Fibroblast of peridontal ligament (primary cell): ENCODE data around the gene KIF1C.

ENCODE experiments used
- DNase-seq: peaks from one replicate; pipeline ENCODE4 v3.0.0-alpha.2; 2010; ENCODE audit errors: extremely low read depth

Gene KIF1C

DNA sequence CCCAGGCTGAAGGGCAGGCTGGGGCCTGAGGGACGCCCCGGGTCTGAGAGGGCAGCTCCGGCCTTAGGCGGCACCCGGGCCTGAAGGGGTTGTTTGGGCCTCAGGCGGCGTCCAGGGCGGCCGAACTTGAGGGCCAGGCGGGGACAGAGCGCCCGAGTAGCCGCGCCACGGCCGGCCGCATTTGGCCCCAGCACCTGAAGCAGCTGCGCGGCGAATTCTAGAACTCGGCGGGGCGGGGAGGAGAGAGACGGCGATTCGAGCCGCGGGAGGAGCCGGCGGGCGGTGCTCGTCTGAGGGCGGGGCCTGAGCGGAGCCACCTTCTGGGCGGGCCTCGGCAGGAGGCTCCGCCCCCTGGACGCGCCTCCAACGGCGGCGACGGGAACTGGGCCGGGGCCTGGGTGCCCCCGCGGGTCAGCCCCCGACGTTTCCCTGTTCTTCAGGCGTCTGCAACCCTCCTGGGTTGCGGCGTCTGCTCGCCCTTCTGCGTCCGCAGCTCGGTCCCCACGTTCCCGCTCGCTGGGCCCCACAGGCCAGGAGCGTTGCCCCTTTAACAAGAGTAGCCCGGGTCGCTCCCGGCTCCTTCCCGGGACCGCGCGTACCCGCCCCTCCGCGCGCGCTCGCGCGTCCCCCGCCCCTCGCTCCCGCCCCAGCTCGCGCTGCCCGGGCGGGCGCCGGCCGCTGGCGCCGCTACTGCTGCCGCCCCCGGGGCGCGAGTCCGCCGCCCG lies at the start of gene KIF1C, which contains the start of gene INCA1:
Gene KIF1C, plus strand, starts transcription at position 649 of the 725 bp plus-strand sequence. CDS start 2,297 bp downstream, outside the sequence.
Gene INCA1, minus strand, starts transcription at position 221 of the 725 bp plus-strand sequence. CDS start 3,085 bp downstream, outside the sequence.
- DNase-seq = peak; percentile 75

DNA sequence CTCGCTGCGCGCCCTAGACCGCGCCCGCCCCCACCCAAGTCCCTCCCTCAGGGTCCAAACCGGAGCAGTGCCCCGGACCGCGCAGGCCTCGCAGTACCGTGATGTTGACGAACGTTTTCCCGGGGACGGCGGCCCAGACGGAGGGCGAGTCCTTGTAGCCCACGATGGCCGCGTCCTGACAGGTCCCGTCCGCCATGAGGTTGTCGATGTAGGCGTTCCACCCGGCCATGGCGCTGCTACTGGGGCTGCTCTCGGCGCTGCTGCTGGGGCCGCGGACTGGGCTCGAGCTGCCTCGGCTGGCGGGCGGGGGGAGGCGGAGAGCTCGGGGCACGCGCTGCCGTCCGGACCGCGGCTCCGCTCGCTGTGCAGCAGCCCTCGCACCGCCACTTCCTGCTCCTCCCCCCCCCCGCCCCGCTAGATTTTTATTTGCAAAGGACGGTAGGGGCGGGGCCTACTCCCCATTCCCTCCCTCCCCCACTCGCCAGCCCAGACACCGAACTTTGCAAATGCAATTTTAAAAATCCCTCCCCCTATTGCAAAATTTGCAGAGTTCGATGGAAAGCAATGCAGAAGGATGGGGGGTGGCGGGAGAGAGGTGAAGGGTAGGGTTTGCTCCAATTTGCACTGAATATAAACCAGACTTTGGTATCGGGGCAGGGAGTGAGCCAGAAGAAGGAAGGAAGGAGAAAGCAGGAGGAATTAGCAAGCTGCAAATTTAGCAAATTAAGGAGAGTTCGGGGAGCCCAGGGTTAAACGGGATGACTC lies 49.4 kb upstream of the KIF1C start, which contains the start of gene PFN1:
Gene PFN1, minus strand, starts transcription at position 365 of the 765 bp plus-strand sequence. Its CDS starts 136 bp downstream, at position 229.
- DNase-seq = peak; percentile 93

DNA sequence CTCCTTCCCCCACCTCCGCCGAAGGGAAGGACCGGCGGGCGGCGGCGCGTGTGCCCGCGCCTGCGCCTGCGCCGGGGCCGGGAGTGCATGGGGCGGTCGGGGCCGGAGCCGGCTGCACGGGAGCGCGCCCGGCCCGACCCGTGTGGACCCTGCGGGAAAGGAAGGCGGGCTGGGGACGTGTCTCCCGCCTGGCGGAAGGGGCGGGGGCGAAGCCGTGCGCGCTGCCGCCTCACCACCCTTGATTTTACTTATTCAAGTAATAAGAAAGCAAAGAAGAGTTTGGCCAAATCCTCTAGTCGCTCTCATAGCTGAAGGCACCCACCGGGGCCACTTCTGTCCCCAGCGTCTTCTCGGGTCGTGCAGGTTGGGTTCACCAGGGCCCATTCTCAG lies 48.8 kb upstream of the KIF1C start:
- DNase-seq = no peak

DNA sequence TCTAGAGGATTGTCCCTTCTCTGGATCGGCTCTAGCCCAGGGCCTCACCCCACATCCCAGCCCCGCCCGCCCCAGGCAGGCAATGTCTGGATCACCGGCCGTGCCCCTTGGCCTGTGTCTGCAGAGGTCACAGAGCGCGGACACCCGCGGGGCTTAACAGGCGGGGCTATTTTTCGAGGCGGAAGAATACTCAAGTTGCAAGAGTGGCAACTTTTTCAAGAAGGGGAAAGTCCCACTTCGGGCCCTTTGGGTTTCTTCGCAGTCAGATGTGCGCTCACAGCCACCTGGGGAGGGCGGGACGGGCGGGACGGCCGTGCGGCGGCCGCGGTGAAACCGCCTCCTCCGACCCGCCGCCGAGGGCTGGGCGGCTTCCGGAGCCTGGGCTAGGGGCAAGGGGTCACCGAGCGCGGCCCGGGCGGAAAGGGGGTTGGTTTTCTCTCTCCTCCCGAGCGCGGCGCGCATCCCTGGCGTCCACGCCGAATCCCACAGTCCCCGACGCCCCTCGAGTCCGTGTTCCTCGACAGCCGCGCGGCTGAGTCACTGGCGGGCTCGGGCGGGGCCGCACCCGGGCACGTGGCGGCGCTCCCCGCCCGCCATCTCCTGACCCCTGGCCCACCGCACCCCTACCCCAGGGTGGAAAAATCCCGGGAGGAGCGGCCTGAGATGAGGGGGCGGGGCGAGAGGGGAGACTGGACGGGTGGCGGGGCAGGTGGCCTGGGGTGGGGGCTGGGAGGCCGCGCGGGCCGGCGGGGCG lies 48.3 kb upstream of the KIF1C start:
- DNase-seq = peak; percentile 48

DNA sequence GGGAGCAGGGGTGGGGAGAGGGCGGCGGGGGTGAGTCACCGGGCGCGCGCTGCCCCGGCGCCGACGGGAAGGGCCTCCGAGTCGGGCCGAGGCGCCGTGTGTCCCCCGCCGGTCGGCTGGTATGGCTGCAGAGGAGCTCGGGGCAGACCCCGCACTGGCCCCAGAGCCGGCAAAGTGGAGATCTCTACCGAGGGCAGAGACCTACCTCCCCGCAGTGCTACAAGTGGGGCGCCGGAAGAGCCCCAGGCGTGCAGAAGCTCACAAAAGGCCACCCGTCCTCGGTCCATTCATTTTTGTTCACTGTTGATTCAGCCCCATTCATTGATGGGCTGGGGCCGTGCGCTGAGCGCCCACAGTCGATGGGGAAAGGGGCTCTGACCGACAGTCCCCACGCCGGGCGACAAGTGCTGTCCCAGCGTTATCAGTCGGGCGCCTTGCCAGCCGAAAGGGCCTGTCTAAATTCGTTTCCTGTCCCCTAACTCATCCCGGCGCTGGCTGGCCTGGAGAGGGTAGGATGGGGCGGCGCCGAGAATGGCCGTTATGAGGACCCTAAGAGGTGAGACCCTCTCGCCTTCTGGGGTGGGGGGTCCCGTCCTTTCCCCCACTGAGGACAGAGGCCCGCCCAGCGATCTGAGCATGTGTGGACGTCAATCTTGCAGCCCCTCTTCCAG lies 47.5 kb upstream of the KIF1C start:
- no peak for DNase-seq

DNA sequence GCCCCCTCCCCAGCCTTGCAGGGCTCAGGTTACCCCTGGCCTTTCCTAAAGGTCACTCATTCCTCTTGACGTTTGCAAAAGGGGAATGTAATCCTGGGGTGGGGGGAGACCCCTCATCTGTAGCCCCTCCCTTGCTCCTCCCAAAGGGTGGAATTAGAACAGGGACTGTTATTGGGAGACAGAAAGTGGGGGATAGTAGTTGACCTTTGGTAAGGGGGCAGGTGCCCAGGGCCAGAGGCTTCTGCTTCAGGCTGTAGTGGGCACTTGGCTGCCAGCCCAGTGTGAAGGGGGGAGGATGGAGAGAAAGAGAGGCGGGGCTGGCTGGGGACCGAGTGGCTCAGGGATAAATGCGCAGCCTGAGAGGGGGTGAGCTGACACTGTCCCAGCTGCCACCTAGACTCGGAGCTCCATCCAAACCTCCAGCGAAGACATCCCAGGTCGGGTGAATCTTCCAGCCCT lies 47.0 kb upstream of the KIF1C start, which contains the start of gene ENO3:
Gene ENO3, plus strand, starts transcription at position 374 of the 459 bp plus-strand sequence. CDS start 711 bp downstream, outside the sequence.
- no peak for DNase-seq

DNA sequence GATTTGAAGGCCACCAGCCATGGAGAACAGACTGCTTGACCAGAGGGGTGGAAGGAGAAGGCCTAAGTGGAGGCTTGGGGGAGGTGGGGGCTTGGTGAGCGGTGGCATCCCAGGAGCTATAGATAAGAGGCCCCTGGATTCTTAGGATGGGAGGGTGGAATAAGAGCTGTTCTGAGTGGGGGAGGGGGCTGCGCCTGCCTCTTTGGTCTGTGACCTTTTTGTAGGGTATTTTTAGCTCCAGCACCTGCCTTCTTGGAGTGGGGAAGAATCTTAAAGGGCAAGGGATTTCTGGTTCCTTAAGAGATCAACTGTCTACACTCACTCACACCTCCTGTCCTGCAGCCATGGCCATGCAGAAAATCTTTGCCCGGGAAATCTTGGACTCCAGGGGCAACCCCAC lies 46.3 kb upstream of the KIF1C start:
- no peak for DNase-seq

DNA sequence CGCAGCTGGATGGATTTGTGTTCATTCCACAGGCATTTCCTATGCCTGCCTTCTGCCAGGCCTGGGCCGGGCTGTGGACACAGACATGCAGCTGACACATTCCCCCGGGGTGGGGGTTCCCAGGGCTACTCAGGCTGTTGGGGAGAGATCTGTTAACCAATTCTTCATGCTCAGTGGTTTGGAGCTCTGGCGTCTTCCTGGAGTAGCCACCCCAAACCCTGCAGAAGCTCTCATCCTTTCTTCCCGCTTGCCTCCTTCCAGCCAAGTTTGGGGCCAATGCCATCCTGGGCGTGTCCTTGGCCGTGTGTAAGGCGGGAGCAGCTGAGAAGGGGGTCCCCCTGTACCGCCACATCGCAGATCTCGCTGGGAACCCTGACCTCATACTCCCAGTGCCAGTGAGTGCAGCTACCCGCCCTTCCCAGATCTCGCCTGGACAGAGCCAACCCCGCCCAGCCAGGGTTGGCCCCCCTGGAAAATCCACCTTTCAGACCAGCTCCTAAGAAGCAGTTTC lies 44.2 kb upstream of the KIF1C start:
- DNase-seq = peak; percentile 38

DNA sequence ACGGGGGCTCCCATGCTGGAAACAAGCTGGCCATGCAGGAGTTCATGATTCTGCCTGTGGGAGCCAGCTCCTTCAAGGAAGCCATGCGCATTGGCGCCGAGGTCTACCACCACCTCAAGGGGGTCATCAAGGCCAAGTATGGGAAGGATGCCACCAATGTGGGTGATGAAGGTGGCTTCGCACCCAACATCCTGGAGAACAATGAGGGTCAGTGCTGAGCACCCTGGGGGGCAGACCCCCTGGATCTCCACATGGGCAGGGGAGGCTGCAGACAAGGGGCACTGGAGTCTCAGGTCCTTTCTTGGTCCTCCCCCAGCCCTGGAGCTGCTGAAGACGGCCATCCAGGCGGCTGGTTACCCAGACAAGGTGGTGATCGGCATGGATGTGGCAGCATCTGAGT lies 42.7 kb upstream of the KIF1C start:
- no peak for DNase-seq

DNA sequence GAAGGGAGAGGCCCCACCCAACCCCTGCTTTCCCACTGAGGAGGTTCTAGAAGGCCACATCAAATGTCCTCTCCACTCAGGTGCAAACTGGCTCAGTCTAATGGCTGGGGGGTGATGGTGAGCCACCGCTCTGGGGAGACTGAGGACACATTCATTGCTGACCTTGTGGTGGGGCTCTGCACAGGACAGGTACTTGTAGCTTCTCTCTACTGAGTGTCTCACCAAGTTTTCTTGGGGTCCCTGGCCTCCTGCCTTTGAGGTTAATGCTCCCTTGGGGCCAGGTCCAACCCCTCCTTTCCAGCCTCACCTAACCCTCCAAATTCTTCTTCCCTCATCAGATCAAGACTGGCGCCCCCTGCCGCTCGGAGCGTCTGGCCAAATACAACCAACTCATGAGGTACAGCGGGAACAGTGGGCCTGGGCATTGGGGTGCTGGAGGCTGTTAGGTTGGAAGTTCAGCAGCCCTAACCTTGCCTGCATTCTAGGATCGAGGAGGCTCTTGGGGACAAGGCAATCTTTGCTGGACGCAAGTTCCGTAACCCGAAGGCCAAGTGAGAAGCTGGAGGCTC lies 41.2 kb upstream of the KIF1C start:
- DNase-seq = no peak

DNA sequence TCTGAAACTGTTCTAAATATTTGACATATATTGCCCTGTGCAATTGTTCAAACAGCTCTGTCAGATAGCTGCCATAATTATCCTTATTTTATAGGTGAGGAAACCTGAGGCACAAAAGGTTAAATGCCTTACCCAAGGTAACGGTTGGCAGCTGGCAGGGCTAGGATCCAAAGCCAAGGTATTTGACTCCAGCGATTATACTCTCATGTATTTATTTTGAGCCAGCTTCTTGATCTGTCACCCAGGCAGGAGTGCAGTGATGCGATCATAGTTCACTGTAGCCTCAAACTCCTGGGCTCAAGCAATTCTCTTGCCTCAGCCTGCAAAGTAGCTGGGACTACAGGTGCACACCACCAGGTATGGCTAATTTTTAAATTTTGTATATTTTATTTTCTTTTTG lies 39.6 kb upstream of the KIF1C start:
- no peak for DNase-seq

DNA sequence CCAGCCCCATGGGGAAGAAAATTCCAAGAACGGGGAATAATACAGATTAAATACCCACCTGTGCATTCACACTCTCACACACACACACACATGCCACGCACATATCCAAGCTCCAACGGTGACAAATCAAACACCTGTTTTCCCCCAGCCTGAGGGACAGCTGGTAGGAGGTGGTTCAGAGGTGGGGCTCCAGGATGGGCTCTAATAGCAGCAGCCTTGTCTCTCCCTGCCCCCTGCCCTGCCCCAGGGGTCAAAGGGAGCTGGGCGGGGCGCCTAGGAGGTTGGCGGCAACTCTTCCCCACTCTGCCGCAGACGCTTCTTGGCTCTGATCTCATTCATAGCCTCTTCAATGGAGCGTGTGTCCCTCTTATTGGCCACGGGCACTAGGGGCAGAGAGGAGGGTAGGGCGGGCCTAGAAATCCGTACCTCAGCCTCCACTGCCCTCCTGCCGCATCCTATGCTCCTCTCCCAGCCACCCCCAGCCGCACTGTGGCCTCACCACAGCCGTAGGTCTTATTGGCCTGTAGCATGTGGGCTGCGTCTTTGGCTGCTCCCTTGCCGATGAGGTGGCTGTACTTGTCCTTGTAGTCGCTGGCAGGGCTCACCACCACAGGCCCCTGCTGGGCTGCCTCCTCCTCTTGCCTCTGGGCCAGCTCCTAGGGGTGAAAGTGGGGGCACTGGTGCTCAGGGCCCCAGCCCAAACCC lies 38.3 kb upstream of the KIF1C start:
- DNase-seq = no peak

DNA sequence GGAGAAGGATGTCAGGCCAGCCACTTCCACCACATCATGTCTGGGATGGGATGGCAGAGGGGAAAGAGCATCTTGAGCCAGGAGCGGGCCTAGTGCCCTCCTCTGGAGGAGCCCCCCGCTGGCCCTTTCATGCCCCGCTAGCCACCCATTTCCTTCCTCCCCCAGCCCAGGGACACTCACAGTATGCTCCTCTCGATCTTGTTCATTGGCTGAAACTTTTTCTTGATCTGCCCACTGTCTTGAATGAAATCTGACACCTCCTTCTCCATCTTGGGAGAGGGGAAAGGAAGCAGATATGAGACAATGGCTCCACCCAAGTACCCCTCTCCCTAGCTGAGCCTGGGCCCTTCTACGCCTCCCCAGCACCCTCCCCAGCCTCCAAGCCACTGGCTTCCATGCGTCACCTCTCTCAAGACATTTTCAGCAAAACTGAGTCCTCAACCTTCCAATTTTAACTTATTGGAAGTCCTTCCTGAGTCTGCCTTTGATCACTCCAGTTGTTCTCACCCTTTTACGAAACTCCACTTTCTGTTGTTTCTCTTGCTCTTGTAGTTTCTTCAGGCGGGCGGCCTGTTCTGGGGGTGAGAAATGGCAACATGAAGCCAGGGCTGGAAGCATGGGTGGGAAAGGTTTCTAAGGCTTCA lies 37.3 kb upstream of the KIF1C start:
- DNase-seq = no peak

DNA sequence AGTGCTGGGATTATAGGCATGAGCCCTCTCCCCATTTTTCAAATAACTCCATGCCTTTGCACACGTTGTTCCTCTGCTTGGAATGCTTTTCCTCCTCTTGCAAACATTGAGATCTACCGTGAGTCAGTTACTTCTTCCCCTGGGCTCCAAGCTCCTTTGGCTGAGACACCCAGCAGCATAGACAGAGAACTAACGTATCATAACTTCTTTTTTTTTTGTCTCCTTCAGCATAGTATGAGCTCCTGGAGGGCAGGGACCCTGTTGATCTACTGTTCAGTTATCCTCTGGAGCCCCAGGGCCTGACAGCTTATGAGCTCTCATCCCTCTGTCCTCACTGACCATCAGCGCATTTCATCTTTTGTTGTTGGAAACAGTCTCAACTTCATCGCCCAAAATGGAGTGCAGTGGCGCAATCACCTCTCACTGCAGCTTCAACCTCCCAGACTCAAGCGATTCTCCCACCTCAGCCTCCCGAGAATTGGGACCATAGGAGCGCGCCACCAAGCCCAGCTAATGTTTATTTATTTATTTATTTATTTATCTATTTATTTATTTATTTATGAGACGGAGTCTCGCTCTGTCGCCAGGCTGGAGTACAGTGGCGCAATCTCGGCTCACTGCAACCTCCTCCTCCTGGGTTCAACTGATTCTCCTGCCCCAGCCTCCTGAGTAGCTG lies 32.3 kb upstream of the KIF1C start:
- DNase-seq = no peak

DNA sequence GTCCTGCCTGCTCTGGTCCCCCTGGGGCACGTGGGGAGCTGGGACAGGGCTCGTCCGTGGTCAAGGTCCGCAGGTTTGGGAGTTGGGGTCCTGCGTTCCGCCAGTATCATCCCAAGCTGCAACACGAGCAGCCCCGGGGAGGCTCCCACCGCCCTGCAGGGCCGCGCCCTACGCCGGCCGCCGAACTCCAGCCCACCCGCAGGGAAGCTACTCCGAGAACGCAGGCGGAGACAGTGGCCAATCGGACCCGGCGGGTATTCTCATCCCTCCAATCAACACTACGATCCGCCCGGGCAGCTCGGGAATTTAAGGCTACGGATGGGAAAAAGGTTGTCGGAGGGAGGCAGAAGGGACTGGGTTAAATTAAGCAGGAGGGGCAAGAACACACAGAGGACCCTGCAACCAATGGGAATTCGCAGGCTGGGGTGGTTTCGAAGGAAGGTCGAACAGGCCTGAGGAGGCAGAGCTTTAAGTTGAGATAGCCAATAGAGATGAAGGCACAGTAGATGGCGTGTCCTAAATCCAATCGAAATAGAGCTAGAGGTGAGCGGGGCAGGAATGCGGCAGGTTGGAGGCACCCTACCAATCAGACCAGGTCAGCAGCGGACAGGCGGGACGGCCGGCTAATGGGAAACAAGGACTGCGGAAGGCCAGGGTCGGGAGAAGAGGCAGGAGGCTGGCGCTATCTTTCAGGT lies 30.8 kb upstream of the KIF1C start:
- peak; percentile 100 for DNase-seq

DNA sequence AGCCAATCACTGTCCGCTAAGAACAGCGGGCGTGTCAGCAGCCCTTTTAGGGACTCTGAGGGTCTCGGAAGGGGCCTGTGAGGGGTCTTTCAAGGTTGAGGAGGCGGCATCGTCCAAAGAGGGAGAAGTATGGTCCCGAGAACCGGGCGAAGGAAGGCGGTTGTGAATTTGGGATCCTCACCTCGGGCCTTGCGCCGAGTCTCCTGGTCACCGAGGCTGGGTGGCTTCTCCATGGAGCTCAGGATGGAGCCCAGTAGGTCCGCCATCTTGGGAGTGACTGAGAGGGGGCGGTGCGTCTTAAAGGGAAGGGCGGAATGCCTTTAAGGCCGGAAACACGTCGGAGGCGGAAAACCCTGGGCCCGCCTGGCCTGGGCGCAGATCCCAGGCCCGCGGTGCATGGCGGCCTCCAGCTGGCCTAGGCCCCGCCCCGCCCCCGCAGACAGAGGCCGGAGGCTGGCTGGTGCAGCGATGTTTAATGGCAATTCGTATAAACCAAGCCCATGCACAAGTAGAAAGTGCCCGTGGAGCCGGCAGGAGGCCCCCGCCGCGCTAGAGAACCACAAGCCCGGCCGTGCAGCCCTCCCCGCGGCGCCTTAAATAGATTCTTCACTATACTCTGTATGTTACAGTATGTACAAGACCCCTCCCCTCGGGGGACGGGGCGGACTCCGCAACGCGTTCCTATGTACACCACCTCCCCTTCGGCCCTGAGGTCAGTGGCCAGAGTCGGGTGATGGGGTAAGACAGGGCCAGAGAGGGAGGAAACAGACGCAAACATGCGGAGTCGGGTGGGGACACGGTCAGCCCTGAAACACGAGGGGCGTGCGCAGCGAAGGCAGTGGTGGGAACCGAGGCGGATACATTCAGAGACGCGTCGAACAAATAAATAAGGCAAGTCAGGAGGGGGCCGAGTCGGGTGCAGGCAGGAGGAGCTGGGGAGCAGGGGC lies 29.9 kb upstream of the KIF1C start, which contains the start of gene SPAG7:
Gene SPAG7, minus strand, starts transcription at position 279 of the 947 bp plus-strand sequence. Its CDS starts 13 bp downstream, at position 266.
- peak; percentile 98 for DNase-seq

DNA sequence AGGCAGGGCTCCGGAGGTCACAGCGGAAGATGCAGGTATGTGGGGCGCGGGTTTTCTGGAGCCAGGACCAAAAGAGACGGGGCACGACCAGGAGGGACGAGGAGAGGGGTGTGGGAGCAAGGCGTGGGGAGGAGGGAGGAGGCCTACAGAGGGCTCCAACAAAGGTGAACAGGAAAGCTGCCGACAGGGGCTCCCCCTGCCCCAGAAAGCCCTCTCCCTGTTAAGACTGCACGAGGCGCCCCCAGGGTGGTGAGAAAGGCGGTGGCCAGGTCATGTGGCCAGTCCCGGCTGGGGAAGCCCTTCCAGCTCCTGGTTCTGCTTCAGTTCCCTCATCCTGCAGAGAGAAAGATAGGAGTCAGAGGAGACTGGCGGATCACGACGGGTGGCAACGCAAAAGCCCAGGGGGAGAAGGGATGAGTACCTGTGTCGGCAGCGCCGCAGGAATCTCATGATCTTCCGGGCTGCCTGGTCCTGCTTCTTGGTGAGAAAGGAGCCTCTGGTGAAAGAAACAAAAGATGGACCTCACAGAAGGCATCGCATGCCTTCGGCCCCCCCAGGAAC lies 29.2 kb upstream of the KIF1C start:
- DNase-seq = peak; percentile 30
